Stimulated activated effector memory CD8-positive, alpha-beta T cell treated with anti-CD3 and anti-CD28 coated beads, Interleukin-12 subunit alpha, Interleukin-12 subunit beta, amount 100 ng/mL, for 72 hours (primary cell): ENCODE measurements around the gene TMEM255B.
"Not testable (repeated sequence)": the region's sequence is repeated elsewhere in the genome, so short reads cannot be mapped to it uniquely, and the experiment has no call there.

Experiments used
- ATAC-seq: fragments of 150-1000 bp; cut with Tn5 transposase; 2 replicates; pipeline ENCODE4 v1.10.0; 2021
- DNase-seq, 2 donors: peaks; one replicate each; pipeline ENCODE4 v3.0.0; 2021 to 2022; ENCODE audit warnings: low spot score in 2 of 2
- H3K27ac Mint-ChIP-seq: one replicate; pipeline ENCODE4 v1.8.0; 2022; ENCODE audit warnings: mild to moderate bottlenecking, mixed read lengths
- H3K36me3 Mint-ChIP-seq: one replicate; pipeline ENCODE4 v1.8.0; 2022; ENCODE audit warnings: mild to moderate bottlenecking, mixed read lengths
- H3K4me1 Mint-ChIP-seq: one replicate; pipeline ENCODE4 v1.8.0; 2022; ENCODE audit warnings: mixed read lengths
- H3K4me3 Mint-ChIP-seq: one replicate; pipeline ENCODE4 v1.8.0; 2022; ENCODE audit warnings: mild to moderate bottlenecking, mixed read lengths
- H3K9me3 Mint-ChIP-seq: one replicate; pipeline ENCODE4 v1.8.0; 2022; ENCODE audit warnings: mixed read lengths

TMEM255B gene

GRCh38 chr13:113782472-113782871 lies 23.4 kb downstream of the TMEM255B start:
- Mint-ChIP-seq H3K36me3 (no peaks in the 10 kb centered on the region), H3K4me3 (no peak overlapping the region), H3K9me3 (no peaks in the 10 kb centered on the region), H3K4me1 (peaks cover 14% of the 10 kb centered on the region), H3K27ac (no peak overlapping the region)
- ATAC-seq (no peak), DNase-seq (no peak)

GRCh38 chr13:113783200-113783881 lies 24.3 kb downstream of the TMEM255B start:
- Mint-ChIP-seq H3K9me3 (no peaks in the 10 kb centered on the region), H3K36me3 (no peaks in the 10 kb centered on the region), H3K27ac (peak overlapping the region; percentile 9), H3K4me3 (no peak overlapping the region), H3K4me1 (peaks cover 14% of the 10 kb centered on the region)
- ATAC-seq, result no peak
- no peak for DNase-seq

GRCh38 chr13:113783966-113784644 lies 25.1 kb downstream of the TMEM255B start:
- Mint-ChIP-seq H3K27ac (no peak overlapping the region), H3K36me3 (no peaks in the 10 kb centered on the region), H3K9me3 (no peaks in the 10 kb centered on the region), H3K4me1 (peaks cover 14% of the 10 kb centered on the region), H3K4me3 (no peak overlapping the region)
- ATAC-seq (no peak), DNase-seq (no peak)

GRCh38 chr13:113784645-113785024 lies 25.6 kb downstream of the TMEM255B start:
- H3K27ac Mint-ChIP-seq, result no peak overlapping the region
- H3K36me3 Mint-ChIP-seq, result no peaks in the 10 kb centered on the region
- H3K4me1 Mint-ChIP-seq, result peaks cover 14% of the 10 kb centered on the region
- no peak overlapping the region for H3K4me3 Mint-ChIP-seq
- DNase-seq, result no peak
- H3K9me3 Mint-ChIP-seq, result no peaks in the 10 kb centered on the region
- no peak for ATAC-seq

GRCh38 chr13:113785051-113786010 lies 26.3 kb downstream of the TMEM255B start:
- ATAC-seq, result peak; percentile 80
- no peak overlapping the region for H3K4me3 Mint-ChIP-seq
- DNase-seq, result peak in 1 of 2 donors; percentile 62
- no peaks in the 10 kb centered on the region for H3K36me3 Mint-ChIP-seq
- no peaks in the 10 kb centered on the region for H3K9me3 Mint-ChIP-seq
- H3K4me1 Mint-ChIP-seq, result peaks cover 14% of the 10 kb centered on the region
- no peak overlapping the region for H3K27ac Mint-ChIP-seq

GRCh38 chr13:113786262-113786841 lies 27.3 kb downstream of the TMEM255B start:
- Mint-ChIP-seq H3K4me1 (peaks cover 14% of the 10 kb centered on the region), H3K9me3 (no peaks in the 10 kb centered on the region), H3K27ac (no peak overlapping the region), H3K36me3 (no peaks in the 10 kb centered on the region), H3K4me3 (no peak overlapping the region)
- peak; percentile 41 for ATAC-seq
- DNase-seq, result no peak

GRCh38 chr13:113787694-113788093 lies 28.7 kb downstream of the TMEM255B start:
- H3K4me1 Mint-ChIP-seq, result peaks cover 14% of the 10 kb centered on the region
- no peaks in the 10 kb centered on the region for H3K36me3 Mint-ChIP-seq
- ATAC-seq, result no peak
- H3K9me3 Mint-ChIP-seq, result no peaks in the 10 kb centered on the region
- DNase-seq, result no peak
- no peak overlapping the region for H3K4me3 Mint-ChIP-seq
- no peak overlapping the region for H3K27ac Mint-ChIP-seq

- Mint-ChIP-seq H3K36me3 (no peaks in the 10 kb centered on the region), H3K4me3 (no peak overlapping the region), H3K4me1 (peaks cover 14% of the 10 kb centered on the region), H3K27ac (no peak overlapping the region), H3K9me3 (no peaks in the 10 kb centered on the region)
- ATAC-seq (no peak), DNase-seq (no peak)
Measured at GRCh38 chr13:113788413-113789135, 29.5 kb downstream of the TMEM255B start.

GRCh38 chr13:113789167-113789566 lies 30.1 kb downstream of the TMEM255B start:
- Mint-ChIP-seq H3K4me3 (no peak overlapping the region), H3K9me3 (no peaks in the 10 kb centered on the region), H3K36me3 (no peaks in the 10 kb centered on the region), H3K4me1 (peaks cover 12% of the 10 kb centered on the region), H3K27ac (no peak overlapping the region)
- ATAC-seq (no peak), DNase-seq (no peak)

GRCh38 chr13:113789931-113790330 lies 30.9 kb downstream of the TMEM255B start:
- not testable (repeated sequence) for DNase-seq

GRCh38 chr13:113791226-113791625 lies 32.2 kb downstream of the TMEM255B start:
- Mint-ChIP-seq H3K36me3 (no peaks in the 10 kb centered on the region), H3K4me1 (no peaks in the 10 kb centered on the region), H3K4me3 (no peak overlapping the region), H3K27ac (peak overlapping the region; percentile 30), H3K9me3 (no peaks in the 10 kb centered on the region)
- no peak for ATAC-seq
- DNase-seq, result no peak

More at GRCh38 chr13:113789931-113790330, 30.9 kb downstream of the TMEM255B start:
- H3K9me3 Mint-ChIP-seq, ATAC-seq, H3K4me3 Mint-ChIP-seq, H3K4me1 Mint-ChIP-seq, H3K36me3 Mint-ChIP-seq, H3K27ac Mint-ChIP-seq: not testable (repeated sequence)

- DNase-seq, result no peak
- H3K4me3 Mint-ChIP-seq, result no peak overlapping the region
- no peaks in the 10 kb centered on the region for H3K4me1 Mint-ChIP-seq
- no peak for ATAC-seq
- no peaks in the 10 kb centered on the region for H3K9me3 Mint-ChIP-seq
- no peaks in the 10 kb centered on the region for H3K36me3 Mint-ChIP-seq
- no peak overlapping the region for H3K27ac Mint-ChIP-seq
Measured at GRCh38 chr13:113791761-113792160, 32.7 kb downstream of the TMEM255B start.

GRCh38 chr13:113792236-113792770 lies 33.3 kb downstream of the TMEM255B start:
- H3K4me3 Mint-ChIP-seq, result no peak overlapping the region
- ATAC-seq (no peak), DNase-seq (no peak)
- H3K9me3 Mint-ChIP-seq, result no peaks in the 10 kb centered on the region
- no peak overlapping the region for H3K27ac Mint-ChIP-seq
- H3K4me1 Mint-ChIP-seq, result no peaks in the 10 kb centered on the region
- no peaks in the 10 kb centered on the region for H3K36me3 Mint-ChIP-seq

- Mint-ChIP-seq H3K36me3 (no peaks in the 10 kb centered on the region), H3K4me3 (no peak overlapping the region), H3K9me3 (no peaks in the 10 kb centered on the region), H3K4me1 (no peaks in the 10 kb centered on the region), H3K27ac (no peak overlapping the region)
- ATAC-seq (no peak), DNase-seq (no peak)
Measured at GRCh38 chr13:113792886-113793717, 34.1 kb downstream of the TMEM255B start.
